GM12874 (cell line): Measurements from ENCODE around the gene UBA1.

ENCODE experiments used
- CTCF ChIP-seq: IDR thresholded peaks from 2 replicates; pipeline ENCODE4 v1.5.1; 2011; ENCODE audit warnings: low read depth, mild to moderate bottlenecking, control low read depth, low read length, moderate library complexity; ENCODE audit not compliant: insufficient read depth

Gene UBA1

GRCh38 chrX:47239199-47239598 is 45.6 kb downstream of the UBA1 start:
- TF ChIP-seq CTCF: no peak

GRCh38 chrX:47239898-47240545 is 46.4 kb downstream of the UBA1 start:
- TF ChIP-seq CTCF: no peak

- no peak for TF ChIP-seq CTCF
These were observed 47.0 kb downstream of the UBA1 start for GRCh38 chrX:47240619-47241018.

- no peak for TF ChIP-seq CTCF
These were observed 47.8 kb downstream of the UBA1 start for GRCh38 chrX:47241201-47242011.

- no peak for TF ChIP-seq CTCF
These were observed 48.7 kb downstream of the UBA1 start for GRCh38 chrX:47242321-47242720.

- no peak for TF ChIP-seq CTCF
These were observed 49.7 kb downstream of the UBA1 start for GRCh38 chrX:47243351-47243750.

- TF ChIP-seq CTCF: no peak
These were observed 51.0 kb downstream of the UBA1 start for GRCh38 chrX:47244676-47245075.
